Esophagus muscularis mucosa (tissue), 4 donors: ENCODE data around the gene IGLL5. TPM values are rescaled to one million over a fixed set of nuclear protein-coding genes. Genes with fewer than 3 reads are reported as not detected.

Experiments
- DNase-seq: peaks from one replicate; pipeline ENCODE4 v3.0.0-alpha.2; 2017; ENCODE audit errors: extremely low spot score
- H3K27ac ChIP-seq, 4 donors: fragments of 200-600 bp; sonication (generic); replicated peaks in 1 of 4; 1 replicate in 3 of 4; 2 replicates in 1 of 4; pipeline ENCODE4 v1.5.1; 2016 to 2019; ENCODE audit warnings: mild to moderate bottlenecking in 1 of 4
- H3K27me3 ChIP-seq, 4 donors: fragments of 200-600 bp; sonication (generic); one replicate each; pipeline versions ENCODE4 v1.5.1 to v1.6.0; 2016 to 2019
- H3K36me3 ChIP-seq, 4 donors: fragments of 200-600 bp; sonication (generic); one replicate each; pipeline ENCODE4 v1.5.1; 2016 to 2019
- H3K4me1 ChIP-seq, 4 donors: fragments of 200-600 bp; sonication (generic); one replicate each; pipeline ENCODE4 v1.5.1; 2016 to 2019
- H3K4me3 ChIP-seq, 4 donors: fragments of 200-600 bp; sonication (generic); 1 replicate in 2 of 4; 2 replicates in 2 of 4; pipeline ENCODE4 v1.5.1; 2016 to 2019; ENCODE audit warnings: mild to moderate bottlenecking in 4 of 4, moderate library complexity in 1 of 4
- H3K9me3 ChIP-seq, 4 donors: fragments of 200-600 bp; sonication (generic); 1 replicate in 3 of 4; 2 replicates in 1 of 4; pipeline ENCODE4 v1.5.1; 2016 to 2019
- EP300 ChIP-seq: sonication (generic); formaldehyde crosslinking; IDR thresholded peaks from one replicate; pipeline ENCODE4 v1.6.1; 2017; ENCODE audit warnings: antibody characterized with exemption
- POLR2A ChIP-seq: fragments of 450-650 bp; IDR thresholded peaks from one replicate; pipeline ENCODE4 v1.6.1; 2017; ENCODE audit warnings: antibody characterized with exemption, moderate library complexity, mild to moderate bottlenecking, low read depth
- POLR2AphosphoS5 ChIP-seq, 2 donors: sonication (generic); formaldehyde crosslinking; IDR thresholded peaks; one replicate each; pipeline ENCODE4 v1.6.1; 2017; ENCODE audit warnings: antibody characterized with exemption in 2 of 2
- WGBS: methylation state at CpG from one replicate; pipeline ENCODE4 v1.1.5; 2018; 5-methylcytosine and 5-hydroxymethylcytosine counted together
- intact Hi-C: fragments of 100-400 bp; cut with DNase I; formaldehyde crosslinking; loops from one replicate; pipeline ENCODE4 v1.15.1; 2023
- total RNA-seq, 4 donors: library from RNA; depleted of rRNA; stranded (reverse); fragments of >200 nt; gene quantifications; one replicate each; pipeline versions ENCODE4 v1.1.0 to v1.2.1, GENCODE V29; 2016
- TF ChIP-seq, protein P1 (sequence below), 3 experiments: fragments of 200-600 bp in 2 of 3; fragments of 450-650 bp in 1 of 3; sonication (generic) in 2 of 3; IDR thresholded peaks; one replicate each; pipeline ENCODE4 v1.5.1; 2017 to 2019; ENCODE audit warnings: antibody characterized with exemption in 3 of 3, mild to moderate bottlenecking in 2 of 3, moderate library complexity in 1 of 3

The IGLL5 gene
- total RNA-seq, 4 donors from 2014 or later = 0.39 to 1.3 (median 0.80) TPM; not detected in 1

DNA sequence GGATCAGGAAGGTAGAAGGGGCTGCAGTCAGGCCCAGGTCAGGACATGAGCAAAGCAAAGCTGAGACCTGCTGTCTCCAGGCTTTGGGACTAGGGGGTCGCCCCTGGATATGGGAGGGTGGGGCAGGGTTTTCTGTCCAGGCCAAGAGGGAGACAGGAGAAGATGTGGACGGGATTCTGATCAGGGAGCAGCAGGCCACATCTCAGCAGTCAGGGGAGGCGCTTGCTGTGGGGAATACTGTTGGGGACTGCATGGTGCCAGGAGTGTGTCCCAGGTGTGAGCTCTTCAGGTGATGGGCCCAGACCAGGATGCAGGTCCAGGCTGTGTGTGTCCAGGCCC is 29.3 kb downstream of the IGLL5 start:
- Histone ChIP-seq H3K4me1 (no peaks in the 10 kb centered on the region), H3K4me3 (no peak overlapping the region), H3K36me3 (no peaks in the 10 kb centered on the region), H3K9me3 (no peaks in the 10 kb centered on the region), H3K27ac (no peak overlapping the region), H3K27me3 (peaks cover 0 to 6% (median 0%) of the 10 kb centered on the region in 4 donors)
- intact Hi-C loops = no loop called here
- no peak for DNase-seq
- 88% methylated on average over 3 of the region's 3 CpGs for WGBS
- TF ChIP-seq EP300 = no peak
- TF ChIP-seq, protein P1, sequence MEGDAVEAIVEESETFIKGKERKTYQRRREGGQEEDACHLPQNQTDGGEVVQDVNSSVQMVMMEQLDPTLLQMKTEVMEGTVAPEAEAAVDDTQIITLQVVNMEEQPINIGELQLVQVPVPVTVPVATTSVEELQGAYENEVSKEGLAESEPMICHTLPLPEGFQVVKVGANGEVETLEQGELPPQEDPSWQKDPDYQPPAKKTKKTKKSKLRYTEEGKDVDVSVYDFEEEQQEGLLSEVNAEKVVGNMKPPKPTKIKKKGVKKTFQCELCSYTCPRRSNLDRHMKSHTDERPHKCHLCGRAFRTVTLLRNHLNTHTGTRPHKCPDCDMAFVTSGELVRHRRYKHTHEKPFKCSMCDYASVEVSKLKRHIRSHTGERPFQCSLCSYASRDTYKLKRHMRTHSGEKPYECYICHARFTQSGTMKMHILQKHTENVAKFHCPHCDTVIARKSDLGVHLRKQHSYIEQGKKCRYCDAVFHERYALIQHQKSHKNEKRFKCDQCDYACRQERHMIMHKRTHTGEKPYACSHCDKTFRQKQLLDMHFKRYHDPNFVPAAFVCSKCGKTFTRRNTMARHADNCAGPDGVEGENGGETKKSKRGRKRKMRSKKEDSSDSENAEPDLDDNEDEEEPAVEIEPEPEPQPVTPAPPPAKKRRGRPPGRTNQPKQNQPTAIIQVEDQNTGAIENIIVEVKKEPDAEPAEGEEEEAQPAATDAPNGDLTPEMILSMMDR (IDR thresholded peaks at IDR 0.05) = no peak
- TF ChIP-seq POLR2A = no peak
- no peak for TF ChIP-seq POLR2AphosphoS5 (IDR thresholded peaks at IDR 0.05)

DNA sequence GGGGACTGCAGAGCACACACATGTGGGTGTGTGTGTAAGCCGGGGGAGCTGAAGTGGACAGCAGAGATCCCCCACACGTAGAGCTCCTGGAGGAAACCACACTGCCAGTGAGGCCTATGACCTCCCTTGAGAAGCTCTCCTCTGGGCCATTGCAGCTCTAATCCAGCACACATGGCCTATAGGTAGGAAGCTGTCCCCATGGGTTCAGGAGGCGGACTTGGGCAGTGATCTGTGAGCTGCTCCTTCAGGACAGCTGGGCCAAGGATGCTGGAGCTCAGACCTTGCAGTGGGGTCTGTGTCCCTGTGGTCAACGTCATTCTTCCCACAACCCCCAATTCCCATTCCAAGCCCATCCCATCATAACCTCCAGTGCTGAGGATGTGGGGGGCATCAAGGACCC is 29.8 kb downstream of the IGLL5 start:
- no peak overlapping the region for H3K27ac ChIP-seq
- no peak for DNase-seq
- intact Hi-C loops = no loop called here
- H3K36me3 ChIP-seq = no peaks in the 10 kb centered on the region
- H3K27me3 ChIP-seq = peaks cover 0 to 6% (median 0%) of the 10 kb centered on the region in 4 donors
- H3K4me1 ChIP-seq = no peaks in the 10 kb centered on the region
- TF ChIP-seq EP300 (no peak), POLR2AphosphoS5 (IDR thresholded peaks at IDR 0.05) (no peak), POLR2A (no peak)
- TF ChIP-seq, protein P1 (IDR thresholded peaks at IDR 0.05) = no peak
- 100% methylated on average over 1 of the region's 4 CpGs for WGBS
- no peaks in the 10 kb centered on the region for H3K9me3 ChIP-seq
- no peak overlapping the region for H3K4me3 ChIP-seq

DNA sequence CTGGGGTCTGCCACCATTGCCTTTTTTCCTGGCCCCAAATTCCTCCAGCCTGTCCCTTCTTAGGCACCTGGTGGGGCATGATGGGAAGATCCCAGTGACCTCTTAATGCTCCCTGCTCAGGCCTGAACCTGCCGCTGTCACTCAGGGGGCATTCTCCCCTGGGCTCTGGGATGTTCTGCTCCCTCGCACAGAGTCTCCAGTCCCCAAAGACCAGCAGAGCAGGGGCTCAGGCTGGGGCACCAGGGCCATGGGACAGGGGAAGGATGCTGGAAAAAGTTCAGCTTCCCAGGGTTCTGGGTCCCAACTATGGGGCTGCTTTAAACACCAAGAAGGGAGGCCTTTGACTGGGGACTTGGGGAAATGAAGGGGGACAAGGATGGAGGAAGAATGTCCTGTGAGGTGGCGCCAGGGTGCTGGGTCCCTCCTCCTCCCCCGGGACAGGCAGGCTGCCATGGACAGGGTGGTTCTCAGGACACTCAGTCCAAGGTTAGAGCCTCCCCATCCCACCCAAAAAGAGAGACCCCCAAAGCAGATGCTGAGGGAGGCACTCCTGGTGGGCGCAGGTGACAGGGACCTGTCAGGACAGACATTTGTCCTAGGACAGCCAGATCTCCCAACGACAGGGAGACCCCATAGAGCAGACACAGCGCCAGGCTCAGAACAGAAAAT is 30.8 kb downstream of the IGLL5 start:
- no peak for DNase-seq
- Histone ChIP-seq H3K9me3 (no peaks in the 10 kb centered on the region), H3K4me3 (no peak overlapping the region), H3K36me3 (no peaks in the 10 kb centered on the region), H3K4me1 (no peaks in the 10 kb centered on the region), H3K27me3 (peaks cover 0 to 6% (median 0%) of the 10 kb centered on the region in 4 donors), H3K27ac (no peak overlapping the region)
- 77% methylated on average over 6 of the region's 7 CpGs for WGBS
- TF ChIP-seq POLR2A = no peak
- no peak for TF ChIP-seq EP300
- TF ChIP-seq, protein P1 (IDR thresholded peaks at IDR 0.05) = no peak
- TF ChIP-seq POLR2AphosphoS5 (IDR thresholded peaks at IDR 0.05) = no peak
- intact Hi-C loops = no loop called here

DNA sequence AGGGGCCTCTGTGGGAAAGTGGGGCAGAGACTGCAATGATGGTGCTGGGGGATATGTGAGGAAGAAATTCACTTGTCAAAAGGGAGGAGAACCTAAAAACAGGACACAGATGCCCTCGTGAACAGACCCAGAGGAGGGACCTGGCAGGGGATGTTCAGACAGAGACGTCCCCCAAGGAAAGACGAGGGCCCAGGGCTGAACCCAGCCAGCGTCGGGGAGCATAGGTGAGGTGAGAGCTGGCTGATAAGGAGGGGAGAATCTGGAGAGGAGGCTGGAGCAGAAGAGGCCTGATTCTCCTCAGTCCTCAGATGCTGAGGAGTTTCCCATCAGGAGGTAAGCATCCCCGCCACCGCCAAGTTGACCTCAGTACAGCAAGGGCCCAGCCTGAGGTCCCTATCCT is 31.4 kb downstream of the IGLL5 start:
- H3K36me3 ChIP-seq = no peaks in the 10 kb centered on the region
- DNase-seq = no peak
- no peaks in the 10 kb centered on the region for H3K9me3 ChIP-seq
- no peak overlapping the region for H3K27ac ChIP-seq
- WGBS = 90% methylated on average over 5 of the region's 7 CpGs
- no peaks in the 10 kb centered on the region for H3K4me1 ChIP-seq
- H3K4me3 ChIP-seq = no peak overlapping the region
- H3K27me3 ChIP-seq = peaks cover 0 to 6% (median 0%) of the 10 kb centered on the region in 4 donors
- TF ChIP-seq, protein P1 (IDR thresholded peaks at IDR 0.05) = no peak
- no peak for TF ChIP-seq EP300
- TF ChIP-seq POLR2A = no peak
- no peak for TF ChIP-seq POLR2AphosphoS5 (IDR thresholded peaks at IDR 0.05)
- intact Hi-C loops = no loop called here

DNA sequence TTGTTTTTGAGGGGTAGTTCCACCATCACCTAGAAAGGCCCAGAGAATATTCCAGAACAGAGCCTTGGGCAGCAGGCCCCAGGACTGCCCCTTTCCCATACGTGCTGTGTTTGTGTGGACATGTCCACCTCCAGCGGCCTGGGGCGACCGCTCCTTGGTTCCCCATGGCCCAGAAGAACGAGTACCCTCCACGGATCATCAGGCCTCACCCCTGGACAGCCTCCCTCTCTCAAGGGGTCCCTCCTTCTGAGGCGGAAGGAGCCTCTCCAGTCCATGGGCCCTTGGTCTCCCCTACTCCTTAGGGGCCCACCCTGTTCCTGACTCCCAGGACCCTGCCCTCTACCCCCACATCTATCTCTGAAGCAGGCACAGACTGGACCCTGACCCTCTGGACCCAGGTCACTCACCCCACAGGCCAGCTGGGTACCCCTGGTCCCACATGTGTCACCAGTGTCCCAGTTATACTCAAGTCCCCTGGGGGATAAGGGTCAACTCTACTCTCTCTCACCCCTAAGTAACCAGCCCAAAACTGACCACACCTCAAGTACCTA is 32.6 kb downstream of the IGLL5 start:
- H3K27me3 ChIP-seq = peaks cover 0 to 8% (median 0%) of the 10 kb centered on the region in 4 donors
- no peaks in the 10 kb centered on the region for H3K4me1 ChIP-seq
- no peaks in the 10 kb centered on the region for H3K36me3 ChIP-seq
- 91% methylated on average over 7 of the region's 7 CpGs for WGBS
- H3K4me3 ChIP-seq = no peak overlapping the region
- TF ChIP-seq, protein P1 (IDR thresholded peaks at IDR 0.05) = no peak
- TF ChIP-seq POLR2A = no peak
- TF ChIP-seq POLR2AphosphoS5 (IDR thresholded peaks at IDR 0.05) = no peak
- TF ChIP-seq EP300 = no peak
- DNase-seq = no peak
- H3K27ac ChIP-seq = no peak overlapping the region
- intact Hi-C loops = no loop called here
- H3K9me3 ChIP-seq = no peaks in the 10 kb centered on the region
